ENCODE data around the gene VPS37D.
"Not testable (repeated sequence)": the region's sequence is repeated elsewhere in the genome, so short reads cannot be mapped to it uniquely, and the experiment has no call there.

The VPS37D gene, protein sequence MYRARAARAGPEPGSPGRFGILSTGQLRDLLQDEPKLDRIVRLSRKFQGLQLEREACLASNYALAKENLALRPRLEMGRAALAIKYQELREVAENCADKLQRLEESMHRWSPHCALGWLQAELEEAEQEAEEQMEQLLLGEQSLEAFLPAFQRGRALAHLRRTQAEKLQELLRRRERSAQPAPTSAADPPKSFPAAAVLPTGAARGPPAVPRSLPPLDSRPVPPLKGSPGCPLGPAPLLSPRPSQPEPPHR

DNA sequence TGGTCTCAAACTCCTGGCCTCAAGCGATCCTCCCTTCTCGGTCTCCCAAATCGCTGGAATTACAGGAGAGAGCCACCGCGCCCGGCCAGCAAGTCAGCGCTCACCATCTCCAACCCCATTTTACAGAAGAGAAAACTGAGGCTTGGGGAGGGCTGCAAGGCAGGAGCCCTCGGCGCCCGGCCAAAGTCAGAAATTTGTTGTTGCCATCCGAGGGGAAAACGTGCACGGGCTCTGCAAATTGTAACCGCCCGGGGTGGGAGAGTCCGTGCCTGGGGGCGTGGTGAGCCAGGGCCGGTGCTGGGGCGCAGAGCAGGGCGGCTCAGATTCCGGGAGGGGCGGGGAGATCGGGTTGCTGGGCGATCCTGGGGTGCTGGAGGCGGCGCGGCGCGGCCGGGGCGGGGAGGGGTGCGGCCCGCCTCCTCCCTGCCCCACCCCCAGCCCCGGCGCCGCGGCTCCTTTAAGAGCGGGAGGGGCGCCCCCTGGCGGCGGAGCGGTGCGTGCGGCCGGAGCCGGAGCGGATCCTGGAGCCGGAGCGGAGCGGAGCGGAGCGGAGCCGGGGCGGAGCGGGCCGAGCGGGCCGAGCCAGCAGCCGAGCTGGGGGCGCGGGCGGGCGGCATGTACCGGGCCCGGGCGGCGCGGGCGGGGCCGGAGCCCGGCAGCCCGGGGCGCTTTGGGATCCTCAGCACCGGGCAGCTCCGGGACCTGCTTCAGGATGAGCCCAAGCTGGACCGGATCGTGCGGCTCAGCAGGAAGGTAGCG is at the start of gene VPS37D:
Gene VPS37D, plus strand, starts transcription at position 488 of the 759 bp plus-strand sequence. Its CDS starts 128 bp downstream, at position 616.
- peak in 57 of 58 donors; percentile 12 to 90 (median 73) for DNase-seq

DNA sequence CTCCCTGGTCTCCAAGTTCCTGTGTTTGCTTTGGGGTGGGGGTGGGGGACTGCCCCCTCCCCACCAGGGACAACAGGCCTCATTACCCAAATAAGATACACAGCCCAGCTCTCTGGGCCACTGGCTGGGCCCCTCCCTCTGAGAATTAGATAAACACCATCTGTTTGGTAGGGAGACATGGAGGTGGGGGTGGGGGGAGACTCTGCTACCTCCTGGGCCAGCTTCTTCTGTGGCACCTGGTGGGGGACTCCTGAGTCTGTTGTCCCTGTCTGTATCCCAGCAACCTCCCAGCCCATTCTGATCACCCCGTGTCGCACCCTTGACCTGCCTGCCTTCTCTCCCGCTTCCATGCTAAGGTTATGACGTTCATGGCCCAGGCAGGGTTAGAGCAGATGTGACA is 49.1 kb upstream of the VPS37D start:
- no peak for DNase-seq

DNA sequence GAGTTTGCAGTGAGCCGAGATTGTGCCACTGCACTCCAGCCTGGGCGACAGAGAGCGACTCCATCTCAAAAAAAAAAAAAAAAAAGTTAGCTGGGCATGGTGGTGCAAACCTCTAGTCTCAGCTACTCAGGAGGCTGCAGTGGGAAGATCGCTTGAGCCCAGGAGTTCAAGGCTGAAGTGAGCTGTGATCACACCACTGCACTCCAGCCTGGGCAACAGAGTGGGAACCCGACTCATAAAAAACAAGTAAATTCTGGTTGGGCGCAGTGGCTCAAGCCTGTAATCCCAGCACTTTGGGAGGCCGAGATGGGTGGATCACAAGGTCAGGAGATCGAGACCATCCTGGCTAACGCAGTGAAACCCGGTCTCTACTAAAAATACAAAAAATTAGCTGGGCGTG is 48.2 kb upstream of the VPS37D start:
- DNase-seq: not testable (repeated sequence)

DNA sequence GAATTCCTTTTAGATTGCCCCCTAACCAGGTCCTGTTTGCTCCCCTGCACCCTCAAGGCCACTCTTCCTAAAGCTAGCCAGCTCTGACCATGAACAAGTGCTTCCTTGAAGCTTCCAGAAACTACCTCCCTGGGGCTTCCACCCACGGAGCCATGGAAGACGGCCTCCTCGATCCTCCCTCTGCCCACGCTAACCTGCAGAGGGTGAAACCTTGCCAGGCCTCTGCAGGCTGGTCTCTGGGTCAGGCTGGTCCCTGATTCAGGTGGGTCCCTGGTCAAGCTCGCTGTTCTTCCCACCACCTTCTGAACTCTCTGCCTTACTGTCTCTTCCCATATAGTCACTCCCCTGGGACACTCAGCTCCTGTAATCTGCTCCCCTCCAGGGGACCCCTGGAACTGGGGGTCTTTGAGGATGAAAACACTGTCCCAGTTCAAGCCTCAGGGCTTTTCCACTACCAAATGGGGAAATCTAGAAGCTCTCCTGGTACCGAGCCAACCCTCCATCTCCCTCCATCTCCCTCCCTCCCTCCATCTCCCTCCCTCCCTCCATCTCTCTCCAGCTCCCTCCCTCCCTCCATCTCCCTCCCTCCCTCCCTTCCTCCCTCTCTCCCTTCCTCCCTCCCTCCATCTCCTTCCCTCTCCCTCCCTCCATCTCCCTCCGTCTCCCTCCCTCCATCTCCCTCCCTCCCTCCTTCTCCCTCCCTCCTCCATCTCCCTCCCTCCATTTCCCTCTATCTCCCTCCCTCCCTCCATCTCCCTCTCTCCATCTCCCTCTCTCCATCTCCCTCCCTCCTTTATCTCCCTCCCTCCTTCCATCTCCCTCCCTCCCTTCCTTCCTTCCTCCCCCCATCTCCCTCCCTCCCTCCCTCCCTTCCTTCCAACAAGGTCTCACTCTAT is 46.2 kb upstream of the VPS37D start:
- no peak for DNase-seq

DNA sequence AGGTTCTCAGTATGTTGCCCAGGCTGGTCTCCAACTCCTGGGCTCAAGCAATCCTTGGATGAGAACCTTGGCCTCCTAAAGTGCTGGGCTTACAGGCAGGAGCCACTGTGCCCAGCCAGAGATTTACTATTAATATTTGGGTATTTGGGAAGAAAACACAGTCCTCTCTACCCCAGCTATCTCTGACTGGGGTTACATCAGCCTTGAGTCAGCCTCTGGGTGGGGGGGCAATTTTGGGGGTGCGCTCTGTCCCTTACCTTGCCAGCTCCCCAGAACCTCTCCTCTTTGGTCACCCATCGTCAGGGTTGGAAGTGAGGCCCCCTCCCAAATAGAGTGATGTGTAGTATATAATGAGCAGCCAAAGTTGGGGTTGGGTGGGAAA is 45.1 kb upstream of the VPS37D start:
- DNase-seq: no peak

DNA sequence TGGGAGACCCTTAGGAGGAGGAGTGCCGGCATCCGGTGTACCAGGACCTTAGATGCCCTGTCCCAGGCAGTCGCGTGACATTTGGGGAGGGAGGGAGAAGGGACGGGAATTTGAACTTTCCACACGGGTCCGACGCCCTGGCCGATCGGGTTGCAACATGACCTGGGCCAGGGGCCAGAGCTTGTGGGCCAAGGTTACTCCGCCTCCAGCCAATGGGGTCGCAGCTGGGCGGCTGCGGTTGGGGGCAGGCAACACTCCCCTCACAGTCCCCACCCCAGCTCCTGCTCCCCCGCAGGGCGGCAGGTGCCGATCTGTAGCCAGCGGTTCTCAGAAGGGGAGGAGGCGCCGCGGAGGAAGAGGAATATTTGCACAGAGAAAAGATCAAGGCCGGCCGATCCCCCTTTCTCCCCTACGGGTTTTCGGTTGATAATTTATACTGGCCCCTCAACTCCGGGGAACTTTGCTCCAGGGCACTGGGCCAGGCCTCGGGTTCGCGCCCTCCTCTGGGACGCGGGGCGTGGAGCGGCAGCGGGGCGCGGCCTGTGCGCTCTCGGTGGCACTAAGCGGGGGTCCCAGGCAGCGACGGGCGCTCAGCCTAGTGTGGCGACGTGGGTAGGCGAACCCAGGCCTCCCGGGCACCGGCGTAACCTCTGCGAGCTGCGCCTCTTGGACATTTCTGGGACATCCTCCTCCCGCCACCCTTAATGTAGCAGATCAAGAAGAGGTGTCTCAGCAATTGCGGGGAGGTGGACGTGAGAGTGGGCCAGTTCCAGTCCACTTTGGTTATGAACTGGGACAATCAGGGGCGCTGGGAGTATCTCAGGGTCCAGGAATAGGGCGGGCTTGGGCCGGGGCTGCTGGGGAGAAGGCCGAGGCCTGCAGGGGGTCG is 44.5 kb upstream of the VPS37D start:
- DNase-seq: peak in 1 of 58 donors; percentile 6

DNA sequence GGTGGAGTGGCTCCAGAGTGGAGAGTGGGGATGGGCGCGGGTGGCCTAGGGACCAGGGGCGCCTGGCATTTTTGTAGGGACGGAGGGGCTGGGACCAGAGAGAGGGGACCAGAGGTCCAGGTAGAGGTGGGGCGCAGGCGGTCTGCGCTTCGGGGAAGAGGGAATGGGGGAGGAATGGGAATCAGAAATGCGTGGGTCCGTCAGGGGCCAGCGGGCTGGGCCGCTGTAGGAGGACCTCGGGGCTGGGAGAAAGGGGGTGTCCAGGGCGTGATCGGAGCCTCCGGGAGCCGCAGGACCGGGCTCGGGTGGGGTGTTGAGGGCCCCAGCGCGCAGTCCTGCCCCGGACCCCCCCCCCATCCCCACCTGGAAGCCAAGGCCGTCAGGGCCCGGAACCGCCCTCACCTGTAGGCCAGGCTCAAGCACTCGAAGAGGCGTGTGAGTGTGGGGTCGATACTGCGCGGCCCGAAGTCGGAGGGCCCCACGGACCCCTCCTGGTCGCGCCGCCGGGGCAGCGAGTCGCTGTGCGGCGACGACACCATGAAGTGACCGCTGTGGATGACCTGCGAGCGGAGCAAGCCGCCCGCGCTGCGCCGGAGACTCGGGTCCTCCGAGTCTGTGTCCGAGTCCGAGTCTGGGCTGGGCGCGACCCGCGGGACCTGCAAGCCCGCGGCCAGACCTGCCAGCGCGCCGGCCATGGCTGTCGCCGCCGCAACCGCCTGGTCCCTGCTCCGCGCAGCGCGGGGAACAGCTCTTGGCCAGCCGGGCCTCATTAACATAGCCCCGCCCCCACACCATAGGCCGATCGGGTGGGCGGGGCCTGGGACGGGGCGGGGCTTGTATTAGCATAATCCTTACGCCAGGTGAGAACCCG is 43.6 kb upstream of the VPS37D start, which contains the start of gene MLXIPL:
Gene MLXIPL, minus strand, starts transcription at position 725 of the 871 bp plus-strand sequence. Its CDS starts 30 bp downstream, at position 695.
- peak in 44 of 58 donors; percentile 5 to 75 (median 40) for DNase-seq

DNA sequence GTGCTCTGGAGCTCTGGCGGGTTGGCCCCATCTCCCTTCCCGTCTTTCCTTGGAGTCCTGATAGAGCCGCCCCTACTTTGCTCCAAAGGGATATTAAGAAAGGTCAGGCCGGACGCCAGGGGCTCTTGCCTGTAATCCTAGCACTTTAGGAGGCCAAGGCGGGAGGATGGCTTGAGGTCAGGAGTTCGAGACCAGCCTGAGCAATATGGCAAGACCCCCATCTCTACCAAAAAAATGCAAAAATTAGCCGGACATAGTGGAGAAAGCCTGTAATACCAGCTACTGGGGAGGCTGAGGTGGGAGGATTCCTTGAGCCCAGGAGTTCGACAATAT is 43.0 kb upstream of the VPS37D start:
- no peak for DNase-seq

DNA sequence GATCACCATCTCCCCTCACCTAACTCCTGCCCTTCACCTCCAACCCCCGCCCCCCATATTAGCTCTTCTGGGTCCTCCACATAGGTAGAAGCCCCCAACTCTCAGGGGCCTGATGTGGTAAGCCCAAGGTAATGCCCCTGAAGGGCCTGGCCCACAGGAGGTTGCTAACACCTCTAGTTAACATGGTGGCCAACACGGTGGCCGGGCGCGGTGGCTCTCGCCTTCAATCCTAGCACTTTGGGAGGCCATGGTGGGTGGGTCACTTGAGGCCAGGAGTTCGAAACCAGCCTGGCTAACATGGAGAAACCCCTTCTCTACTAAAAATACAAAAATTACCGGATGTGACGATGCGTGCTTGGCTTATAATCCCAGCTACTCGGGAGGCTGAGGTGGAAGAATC is 42.4 kb upstream of the VPS37D start:
- no peak for DNase-seq

DNA sequence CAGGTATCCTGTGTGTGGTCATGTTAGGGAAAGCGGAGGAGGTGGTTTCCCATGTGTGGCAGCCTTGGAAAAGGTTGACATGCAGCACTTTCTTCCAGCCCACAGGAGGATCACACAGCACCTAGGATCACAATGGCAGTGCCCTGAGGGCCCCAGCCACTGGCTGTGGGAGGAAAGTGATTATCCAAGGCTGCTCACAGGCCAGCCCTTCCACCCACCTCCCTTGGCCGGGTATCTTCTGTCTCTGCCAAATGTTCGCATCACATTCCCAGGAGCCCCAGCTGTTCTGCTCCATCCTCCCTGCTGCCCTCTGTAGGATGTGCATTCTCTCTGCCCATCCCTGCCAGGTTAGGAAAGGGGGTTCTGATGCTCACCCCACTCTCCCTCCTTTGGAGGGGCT is 40.8 kb upstream of the VPS37D start:
- peak in 2 of 58 donors; percentile 3 to 10 for DNase-seq

DNA sequence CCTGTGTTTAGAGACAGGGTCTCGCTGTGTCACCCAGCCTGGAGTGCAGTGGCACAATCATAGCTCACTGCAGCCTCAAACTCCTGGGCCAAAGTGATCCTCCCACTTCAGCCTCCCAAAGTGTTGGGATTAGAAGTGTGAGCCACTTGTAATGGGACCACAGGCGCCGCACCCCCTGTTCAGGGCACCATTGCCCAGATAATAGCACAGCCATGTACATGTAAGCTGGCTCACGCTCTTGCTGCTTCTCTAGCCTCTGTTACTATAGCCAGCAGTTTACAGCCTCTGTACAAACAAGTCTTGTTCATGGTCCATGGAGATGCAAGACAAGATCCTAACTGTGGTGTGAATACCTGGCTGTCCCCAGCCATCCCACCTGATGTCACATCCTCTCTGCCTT is 39.1 kb upstream of the VPS37D start:
- no peak for DNase-seq

DNA sequence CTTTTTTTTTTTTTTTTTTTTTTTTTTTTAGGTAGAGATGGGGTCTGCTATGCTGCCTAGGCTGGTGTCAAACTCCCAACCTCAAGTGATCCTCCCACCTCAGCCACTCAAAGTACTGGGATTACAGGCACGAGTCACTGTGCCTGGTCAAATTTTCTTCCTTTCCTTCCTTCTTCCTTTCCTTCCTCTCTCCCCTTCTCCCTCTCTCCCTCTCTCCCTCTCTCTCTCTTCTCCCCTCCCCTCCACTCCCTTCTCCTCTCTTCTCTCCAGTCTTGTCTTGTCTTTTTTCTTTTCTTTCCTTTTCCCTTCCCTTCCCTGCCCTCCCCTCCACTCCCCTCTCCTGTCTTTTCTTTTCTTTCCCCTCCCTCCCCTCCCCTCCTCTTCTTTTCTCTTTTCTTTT is 36.1 kb upstream of the VPS37D start:
- no peak for DNase-seq

DNA sequence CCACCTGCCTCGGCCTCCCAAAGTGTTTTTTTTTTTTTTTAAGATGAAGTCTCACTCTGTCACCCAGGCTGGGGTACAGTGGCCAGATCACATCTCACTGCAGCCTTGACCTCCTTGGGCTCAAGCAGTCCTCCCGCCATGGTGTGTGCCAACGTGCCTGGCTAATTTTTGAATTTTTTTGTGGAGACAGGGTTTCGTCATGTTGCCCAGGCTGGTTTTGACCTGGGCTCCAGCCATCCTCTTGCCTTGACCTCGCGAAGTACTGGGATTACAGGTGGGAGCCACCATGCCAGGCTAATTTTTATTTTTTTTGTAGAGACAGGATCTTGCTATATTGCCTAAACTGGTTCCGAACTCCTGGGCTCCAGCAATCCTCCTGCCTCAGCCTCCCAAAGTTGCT is 34.3 kb upstream of the VPS37D start:
- no peak for DNase-seq

DNA sequence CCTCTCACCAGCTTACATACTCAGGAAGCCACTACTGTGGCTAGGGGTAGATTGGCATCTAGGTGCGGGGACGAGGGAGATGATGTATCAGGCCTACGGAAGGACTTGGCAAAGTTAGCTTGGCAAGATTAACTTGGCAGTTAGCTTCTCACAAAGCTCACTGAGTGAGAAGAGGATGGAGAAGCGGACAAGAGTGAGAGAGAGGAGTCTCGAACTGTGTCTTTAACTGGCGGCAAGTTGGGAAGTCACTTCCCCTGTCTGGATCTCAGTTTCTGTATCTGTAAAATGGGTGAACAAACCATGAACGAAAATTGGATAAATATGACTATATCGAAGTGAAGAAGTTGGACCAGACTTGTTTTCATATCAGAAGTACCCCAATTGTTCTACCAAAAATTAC is 33.8 kb upstream of the VPS37D start:
- DNase-seq: no peak

DNA sequence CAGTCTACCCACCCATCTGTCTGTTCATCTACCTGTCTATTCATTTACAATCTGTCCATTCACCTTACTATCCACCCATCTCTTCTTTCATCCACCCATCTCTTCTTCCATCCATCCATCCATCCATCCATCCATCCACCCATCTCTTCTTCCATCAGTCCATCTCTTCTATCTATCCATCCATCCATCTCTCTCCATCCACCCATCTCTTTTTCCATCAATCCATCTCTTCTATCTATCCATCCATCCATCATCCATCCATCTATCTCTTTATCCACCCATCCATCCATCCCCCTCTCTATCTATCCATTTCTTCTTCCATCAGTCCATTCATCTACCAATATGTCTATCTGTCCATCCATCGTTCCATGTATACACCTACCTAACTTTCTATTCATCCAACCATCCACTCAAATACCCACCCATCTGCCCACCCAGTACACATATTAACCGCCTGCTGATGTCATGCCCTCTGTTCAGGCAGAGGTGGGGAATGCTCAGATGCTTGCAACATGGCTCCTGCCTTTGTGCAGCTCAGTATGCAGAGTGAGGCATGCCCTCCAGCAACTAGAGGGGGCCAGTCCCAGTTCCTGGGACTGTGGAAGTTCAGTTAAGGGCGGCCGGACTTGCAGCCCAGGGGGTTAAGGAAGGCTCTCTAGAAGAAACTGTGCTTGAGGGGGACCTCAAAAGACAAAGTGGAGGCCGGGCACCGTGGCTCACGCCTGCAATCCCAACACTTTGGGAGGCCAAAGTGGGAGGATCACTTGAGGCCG is 32.0 kb upstream of the VPS37D start:
- DNase-seq: no peak

DNA sequence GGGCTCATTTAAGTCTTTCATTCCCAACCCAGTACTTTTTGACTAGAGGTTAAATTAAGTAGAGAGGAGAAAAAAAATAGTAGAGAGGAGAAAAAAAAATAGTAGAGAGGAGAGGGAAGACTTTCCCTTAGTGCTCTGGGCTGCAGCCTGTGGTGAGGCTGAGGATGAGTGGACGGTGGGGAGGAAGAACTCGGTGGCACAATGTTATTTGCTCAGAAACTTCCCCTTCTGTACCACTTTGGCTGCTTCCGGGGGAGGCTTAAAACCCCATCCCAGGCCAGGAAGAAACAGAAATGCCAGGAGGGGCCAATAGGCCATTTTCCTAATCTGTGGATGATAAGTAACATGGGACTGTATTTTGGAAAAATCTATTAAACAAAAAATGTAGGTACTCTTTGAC is 28.7 kb upstream of the VPS37D start:
- DNase-seq: no peak

DNA sequence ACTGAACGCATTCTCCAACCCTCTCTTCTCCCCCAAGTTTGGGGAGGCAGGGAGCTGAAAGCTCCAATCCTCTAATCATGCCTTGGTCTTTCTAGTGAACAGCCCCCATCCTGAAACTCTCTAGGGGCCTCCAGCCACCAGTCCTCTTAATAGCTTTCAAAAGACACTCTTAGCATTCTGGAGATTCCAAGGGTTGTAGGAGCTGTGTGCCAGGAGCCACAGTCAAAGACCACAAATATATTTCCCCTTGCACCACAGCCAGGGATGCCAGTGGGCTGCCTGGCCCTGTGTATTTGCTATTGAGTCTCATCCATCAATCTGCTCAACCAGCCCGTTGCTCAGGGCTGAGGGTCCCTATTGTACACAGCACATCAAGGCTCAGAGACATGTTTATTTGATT is 24.8 kb upstream of the VPS37D start:
- no peak for DNase-seq

DNA sequence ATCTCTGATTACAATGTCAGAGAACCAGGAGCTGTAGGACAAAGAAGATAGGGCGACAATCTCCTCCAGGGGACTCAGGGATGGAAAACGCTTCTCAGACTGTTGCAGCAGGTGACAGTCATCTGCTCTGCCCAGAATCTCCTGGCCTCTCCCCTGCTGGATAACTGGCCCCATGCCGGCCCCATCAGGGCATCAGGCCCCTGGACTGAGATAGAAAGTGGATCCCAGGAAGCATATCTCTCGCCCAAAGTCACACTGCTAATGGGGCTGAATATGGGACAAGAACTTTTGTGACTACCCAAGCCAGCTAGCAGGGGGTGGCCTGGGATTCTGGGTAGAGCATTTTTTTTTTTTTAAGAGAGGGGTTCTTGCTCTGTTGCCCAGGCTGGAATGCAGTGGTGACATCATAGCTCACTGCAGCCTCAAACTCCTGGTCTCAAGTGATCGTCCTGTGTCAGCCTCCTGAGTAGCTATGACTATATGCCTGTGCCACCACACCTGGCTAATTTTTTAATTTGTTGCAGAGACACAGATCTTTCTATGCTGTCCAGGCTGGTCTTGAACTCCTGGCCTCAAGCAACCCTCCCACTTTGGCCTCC is 22.8 kb upstream of the VPS37D start:
- DNase-seq: no peak

Measured in anterior cingulate cortex (tissue), 58 donors.